Stimulated activated CD8-positive, alpha-beta memory T cell treated with anti-CD3 and anti-CD28 coated beads, Interleukin-12 subunit alpha, Interleukin-12 subunit beta, amount 100 ng/mL, for 1 hour (primary cell): Measurements from ENCODE around the gene KREMEN1.

Source experiments
- DNase-seq: peaks from one replicate; pipeline ENCODE4 v3.0.0-alpha.2; 2020; ENCODE audit warnings: low read depth

Gene KREMEN1

GRCh38 chr22:29152045-29152953 is 79.5 kb downstream of the KREMEN1 start:
- DNase-seq, result no peak

GRCh38 chr22:29152954-29153719 is 80.3 kb downstream of the KREMEN1 start:
- DNase-seq, result no peak

- peak; percentile 25 for DNase-seq
Observed at GRCh38 chr22:29154364-29155048, 81.7 kb downstream of the KREMEN1 start.

GRCh38 chr22:29155966-29156365 is 83.1 kb downstream of the KREMEN1 start:
- no peak for DNase-seq

- DNase-seq, result no peak
Observed at GRCh38 chr22:29156507-29156906, 83.7 kb downstream of the KREMEN1 start.

GRCh38 chr22:29157759-29158535 is 85.1 kb downstream of the KREMEN1 start:
- DNase-seq, result no peak

GRCh38 chr22:29158546-29158945 is 85.7 kb downstream of the KREMEN1 start:
- DNase-seq, result no peak

GRCh38 chr22:29163808-29164207 is 91.0 kb downstream of the KREMEN1 start:
- no peak for DNase-seq

GRCh38 chr22:29165321-29166060 is 92.7 kb downstream of the KREMEN1 start:
- no peak for DNase-seq

- DNase-seq, result no peak
Observed at GRCh38 chr22:29166180-29166579, 93.3 kb downstream of the KREMEN1 start.

GRCh38 chr22:29167032-29167911 is 94.4 kb downstream of the KREMEN1 start:
- DNase-seq, result peak; percentile 2

GRCh38 chr22:29171721-29172120 is 98.9 kb downstream of the KREMEN1 start:
- no peak for DNase-seq

GRCh38 chr22:29172216-29172615 is 99.4 kb downstream of the KREMEN1 start:
- DNase-seq, result no peak

GRCh38 chr22:29175312-29175835 is 102.5 kb downstream of the KREMEN1 start:
- DNase-seq, result no peak

GRCh38 chr22:29183971-29184848 is 111.4 kb downstream of the KREMEN1 start:
- DNase-seq, result no peak

- no peak for DNase-seq
Observed at GRCh38 chr22:29184849-29185490, 112.1 kb downstream of the KREMEN1 start.

- DNase-seq, result no peak
Observed at GRCh38 chr22:29186302-29186701, 113.5 kb downstream of the KREMEN1 start.

- no peak for DNase-seq
Observed at GRCh38 chr22:29187831-29188230, 115.0 kb downstream of the KREMEN1 start.
